ENCODE data around the gene RBM19.

The RBM19 gene

DNA sequence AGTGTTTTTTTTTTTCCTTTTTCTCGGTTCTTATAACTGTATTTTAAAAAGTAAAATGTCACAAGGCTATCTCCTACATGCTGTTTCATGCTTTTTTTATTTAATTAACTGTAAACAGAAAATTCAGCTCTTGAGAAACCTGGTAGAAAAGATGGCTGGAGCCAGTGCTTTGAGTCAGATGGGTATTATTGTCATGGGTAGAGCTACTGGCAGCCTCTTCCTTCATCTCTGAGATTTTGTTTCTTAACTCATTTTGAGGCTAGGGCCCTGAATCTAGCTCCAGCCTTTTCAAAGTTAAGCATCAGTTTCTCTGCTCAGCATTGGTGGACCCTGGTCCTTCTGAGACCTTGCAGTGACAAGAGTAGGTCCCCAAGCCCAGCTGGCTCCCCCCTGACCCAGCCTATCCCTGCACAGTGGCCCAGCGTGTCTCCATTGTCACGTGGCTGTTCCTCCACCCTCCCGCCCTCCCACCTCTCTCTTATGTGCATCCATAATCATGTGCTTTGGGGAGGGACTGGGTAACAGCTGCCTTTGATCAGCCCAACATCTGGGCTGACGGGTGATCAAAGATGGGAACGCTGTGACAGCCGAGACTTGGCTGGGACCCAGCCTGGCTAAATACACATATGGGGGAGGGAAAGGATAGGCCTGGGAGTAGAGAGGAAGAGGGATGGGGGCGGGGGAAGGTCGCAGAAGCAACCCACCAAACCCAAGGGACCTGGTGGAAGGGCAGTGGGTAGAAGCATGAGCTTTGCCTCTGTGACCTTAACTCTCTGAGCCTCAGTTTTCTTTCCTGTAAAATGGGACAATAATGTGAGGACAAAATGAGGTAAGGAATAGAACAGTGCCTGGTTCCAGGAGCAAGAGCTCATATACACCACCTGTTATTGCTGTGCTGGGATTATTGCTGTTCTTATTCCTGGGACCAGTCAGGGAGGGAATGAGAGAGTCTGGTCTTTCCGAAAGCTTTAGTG, 24.4 kb upstream of the RBM19 start:
- DNase-seq (ENCODE audit: low spot score), result no peak

DNA sequence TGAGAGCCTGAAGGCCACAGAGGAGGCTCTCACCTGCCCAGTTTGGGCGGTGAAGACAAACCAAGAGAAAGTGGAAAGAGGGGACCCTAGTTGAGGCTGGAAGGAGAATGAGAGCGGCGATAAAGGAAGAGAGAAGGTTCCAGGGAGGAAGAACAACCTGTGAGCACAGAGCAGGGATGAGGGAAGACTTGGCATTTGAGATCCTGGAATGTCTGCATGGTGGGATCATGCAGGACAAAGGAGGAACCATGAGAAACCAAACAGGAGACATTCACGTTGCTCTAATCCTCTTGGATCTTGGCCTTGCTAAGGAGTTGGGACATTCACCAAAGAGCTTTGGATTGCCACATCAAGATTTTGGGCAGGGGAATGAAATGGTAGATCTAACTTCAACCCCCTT, 22.9 kb upstream of the RBM19 start:
- DNase-seq (ENCODE audit: low spot score), result no peak

DNA sequence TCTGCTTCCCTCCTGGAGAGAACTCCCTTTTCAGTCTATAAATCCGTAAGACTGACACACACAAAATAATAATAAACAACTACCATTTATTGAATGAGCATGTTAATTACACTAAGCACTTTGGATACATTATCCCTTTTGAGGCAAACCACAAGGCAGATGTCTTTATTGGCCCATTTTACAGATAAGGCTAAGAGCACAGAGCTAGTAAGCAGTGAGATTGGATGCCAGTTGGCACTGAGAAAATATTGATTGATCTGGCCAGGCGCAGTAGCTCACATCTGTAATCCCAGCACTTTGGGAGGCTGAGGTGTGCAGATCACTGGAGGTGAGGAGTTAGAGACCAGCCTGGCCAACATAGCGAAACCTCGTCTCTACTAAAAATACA, 21.9 kb upstream of the RBM19 start:
- no peak for DNase-seq (ENCODE audit: low spot score)

DNA sequence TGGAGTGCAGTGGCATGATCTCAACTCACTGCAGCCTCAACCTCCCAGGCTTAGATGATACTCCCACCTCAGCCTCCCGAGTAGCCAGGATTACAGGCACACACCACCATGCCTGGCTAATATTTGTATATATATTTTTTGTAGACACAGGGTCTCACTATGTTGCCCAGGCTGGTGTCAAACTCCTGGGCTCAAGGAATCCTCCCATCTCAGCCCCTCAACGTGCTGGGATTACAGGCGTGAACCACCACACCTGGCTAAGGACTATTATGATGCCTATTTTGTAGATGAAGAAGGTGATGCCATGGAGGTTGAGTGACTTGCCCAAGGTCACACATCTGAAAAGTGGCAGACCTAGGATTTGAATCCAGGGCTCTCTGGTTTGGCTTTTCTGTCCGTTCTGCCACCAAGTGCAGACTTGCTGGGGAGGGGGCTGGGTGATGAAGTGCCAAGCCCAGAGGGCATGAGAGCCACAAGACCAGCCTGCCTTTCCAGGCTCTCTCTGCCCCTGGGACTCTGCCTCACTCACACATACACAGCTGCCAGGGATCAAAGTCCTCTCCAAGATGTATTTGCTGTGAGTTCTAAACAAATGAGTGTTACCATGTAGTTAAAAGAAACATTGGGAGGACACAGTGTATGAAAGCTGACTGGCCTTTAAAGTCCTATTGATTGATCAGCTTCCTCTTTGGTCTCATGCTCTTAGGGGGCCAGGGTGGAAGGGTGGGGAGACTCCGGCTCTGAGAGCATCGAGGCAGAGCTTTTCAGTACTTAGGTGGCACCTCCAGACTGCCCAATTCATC, 21.3 kb upstream of the RBM19 start:
- no peak for DNase-seq (ENCODE audit: low spot score)

DNA sequence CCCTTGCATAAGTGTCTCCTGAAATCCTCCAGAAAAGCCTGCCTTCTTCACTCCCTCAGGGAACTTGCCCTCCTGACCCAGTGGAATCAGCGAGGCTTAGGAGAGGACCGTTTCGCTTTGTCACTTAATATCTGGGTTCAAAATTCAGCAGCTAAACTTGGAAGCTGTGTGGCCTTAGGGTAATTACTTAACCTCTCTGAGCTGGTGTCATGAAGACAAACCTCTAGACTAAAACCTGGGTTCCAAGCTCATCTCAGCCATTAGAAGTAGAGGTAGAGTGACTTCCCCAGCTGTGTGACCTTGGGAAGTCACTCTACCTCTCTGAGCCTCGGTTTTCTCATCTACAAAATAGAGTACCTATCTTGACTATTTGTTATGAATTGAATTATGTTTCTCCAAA, 18.3 kb upstream of the RBM19 start:
- DNase-seq (ENCODE audit: low spot score), result no peak

DNA sequence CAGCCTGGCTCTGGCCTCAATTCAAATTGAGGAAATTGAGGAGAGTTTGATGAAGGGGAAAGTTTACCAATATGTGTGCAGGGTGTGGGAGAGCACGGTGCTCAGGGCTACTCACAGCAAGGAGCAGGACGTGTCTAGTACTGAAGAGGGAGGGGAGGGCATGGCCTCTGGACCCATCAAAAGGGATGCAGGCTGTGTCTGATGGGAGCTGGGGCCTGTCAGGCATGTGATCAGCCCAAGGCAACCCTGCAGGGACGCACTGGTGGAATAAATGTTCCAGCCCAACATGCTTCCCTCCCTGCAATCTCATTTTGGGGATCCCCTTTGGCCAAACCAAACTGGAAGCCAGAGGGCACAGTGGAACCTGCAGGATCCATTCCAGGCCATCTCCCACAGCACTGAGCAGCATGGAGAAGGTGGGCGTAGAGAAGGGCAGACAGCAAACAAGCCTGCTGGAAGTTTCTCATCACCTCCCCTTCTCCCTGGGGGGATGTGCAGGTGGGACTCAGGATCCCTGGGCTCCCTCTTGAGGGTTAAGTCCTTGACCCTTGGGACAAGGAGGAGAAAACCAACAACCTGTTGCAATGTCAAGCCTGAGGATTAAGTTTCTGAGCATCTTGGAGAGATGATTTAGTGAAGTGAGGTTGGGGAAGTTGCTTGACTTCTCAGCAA, 17.8 kb upstream of the RBM19 start:
- DNase-seq (ENCODE audit: low spot score), result no peak

DNA sequence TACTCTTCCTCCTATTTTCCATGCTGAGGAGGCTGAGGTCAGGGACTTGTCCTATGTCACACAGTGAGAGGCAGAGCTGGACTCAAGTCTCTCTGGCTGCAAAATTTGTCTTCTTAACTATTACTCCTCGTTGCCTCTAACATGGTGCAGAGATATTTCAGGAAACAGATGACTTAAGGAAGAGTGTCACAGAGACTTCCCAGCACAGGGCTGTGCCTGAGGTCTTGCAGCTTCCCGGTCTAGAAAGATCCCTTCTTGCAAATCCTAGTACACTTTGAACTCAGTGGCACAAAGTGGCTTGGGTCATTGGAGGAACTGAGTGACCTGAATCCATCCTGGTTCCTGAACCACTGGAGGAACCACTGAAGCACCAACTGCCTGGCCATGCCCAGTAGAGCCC, 17.1 kb upstream of the RBM19 start:
- no peak for DNase-seq (ENCODE audit: low spot score)

DNA sequence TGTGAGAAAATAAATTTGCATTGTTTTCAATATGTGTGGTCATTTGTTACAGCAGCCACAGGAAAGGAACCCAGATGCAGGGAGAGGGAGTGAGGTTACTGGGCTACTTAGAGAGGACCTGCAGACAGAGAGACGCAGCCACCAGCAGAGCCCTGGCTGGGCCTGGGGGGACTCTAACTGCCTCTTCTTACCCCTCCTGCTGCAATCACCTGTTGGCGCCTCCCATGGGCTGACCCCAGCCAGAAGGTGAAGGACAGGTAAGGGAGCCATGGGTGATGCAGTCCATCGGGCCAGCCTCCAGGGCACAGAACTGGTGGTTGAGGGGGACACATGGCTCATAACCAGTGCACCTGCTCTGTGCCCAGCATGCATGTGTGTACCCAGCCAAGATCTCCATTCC, 15.8 kb upstream of the RBM19 start:
- DNase-seq (ENCODE audit: low spot score), result no peak

DNA sequence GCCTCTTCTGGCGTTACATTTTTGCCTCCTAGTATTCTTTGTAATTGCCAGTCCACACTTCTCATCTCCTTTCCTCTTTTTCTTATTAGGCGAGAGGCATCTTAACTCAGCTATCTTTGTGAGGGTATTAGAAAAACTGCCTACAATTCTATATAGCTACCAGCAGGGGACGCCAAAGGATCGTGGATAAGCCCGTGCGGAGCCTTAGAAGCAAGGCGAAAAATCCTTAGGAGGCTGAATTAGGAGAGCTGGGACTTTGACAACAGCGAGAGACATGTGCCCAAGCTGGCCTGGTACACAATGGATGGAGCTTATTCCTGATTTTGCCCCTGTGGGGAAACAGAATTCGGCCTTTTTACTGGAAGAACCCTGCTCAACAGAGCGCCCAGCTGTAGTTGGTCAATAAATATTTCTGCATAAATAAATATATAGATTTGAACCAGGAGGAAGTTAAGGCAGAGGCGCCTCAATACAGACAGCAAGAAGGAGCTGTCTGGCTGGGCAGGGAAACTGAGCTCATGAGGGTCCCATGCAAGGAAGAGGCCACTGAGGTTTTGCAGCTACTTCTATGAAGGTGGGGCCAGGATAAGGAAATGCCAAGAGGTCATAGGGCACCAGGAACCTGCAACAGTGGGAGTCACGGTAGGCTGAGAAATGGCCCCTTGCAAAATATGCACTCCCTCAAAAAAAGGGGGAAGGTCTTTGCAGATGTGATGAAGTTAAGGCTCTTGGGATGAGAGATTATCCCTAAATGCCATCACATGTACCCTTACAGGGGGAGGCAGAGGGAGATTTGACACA, 14.6 kb upstream of the RBM19 start:
- DNase-seq (ENCODE audit: low spot score), result peak; percentile 81

DNA sequence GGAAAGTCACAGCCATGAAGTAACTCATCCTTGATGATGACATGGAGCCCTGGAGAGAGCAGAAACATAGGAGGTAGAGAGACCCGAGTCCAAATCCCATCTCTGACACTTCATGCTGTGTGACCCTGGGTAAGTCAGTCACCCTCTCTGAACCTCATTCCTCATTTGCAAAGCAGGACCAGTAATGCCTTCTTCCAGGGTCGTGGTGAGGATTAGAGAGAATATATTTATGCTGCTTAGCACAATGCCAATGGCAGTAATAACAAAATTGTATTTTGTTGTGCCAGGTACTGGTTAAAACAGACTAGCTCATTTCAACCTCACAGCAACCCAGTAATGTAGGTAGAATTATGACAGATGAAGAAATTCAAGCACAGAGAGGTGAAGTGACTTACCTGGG, 13.9 kb upstream of the RBM19 start:
- no peak for DNase-seq (ENCODE audit: low spot score)

DNA sequence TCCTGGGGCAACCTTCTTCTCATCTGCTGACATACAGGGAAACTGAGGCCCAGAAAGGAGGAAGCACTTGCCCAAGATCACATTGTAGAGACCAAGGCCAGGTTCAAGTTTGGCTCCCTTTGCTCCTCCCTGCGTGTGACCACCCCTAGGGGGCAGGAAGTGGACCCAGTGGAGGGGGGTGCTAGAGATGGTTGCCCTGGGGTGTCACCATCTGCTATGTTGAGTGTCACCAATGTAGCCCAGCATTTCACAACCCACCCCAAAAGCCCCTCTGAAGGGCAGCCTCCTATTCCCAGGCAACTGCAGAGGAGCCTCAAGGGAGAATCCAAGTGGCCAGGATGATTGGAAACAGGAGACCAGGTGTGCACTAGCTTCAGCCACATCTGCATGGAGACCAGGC, 12.0 kb upstream of the RBM19 start:
- no peak for DNase-seq (ENCODE audit: low spot score)

DNA sequence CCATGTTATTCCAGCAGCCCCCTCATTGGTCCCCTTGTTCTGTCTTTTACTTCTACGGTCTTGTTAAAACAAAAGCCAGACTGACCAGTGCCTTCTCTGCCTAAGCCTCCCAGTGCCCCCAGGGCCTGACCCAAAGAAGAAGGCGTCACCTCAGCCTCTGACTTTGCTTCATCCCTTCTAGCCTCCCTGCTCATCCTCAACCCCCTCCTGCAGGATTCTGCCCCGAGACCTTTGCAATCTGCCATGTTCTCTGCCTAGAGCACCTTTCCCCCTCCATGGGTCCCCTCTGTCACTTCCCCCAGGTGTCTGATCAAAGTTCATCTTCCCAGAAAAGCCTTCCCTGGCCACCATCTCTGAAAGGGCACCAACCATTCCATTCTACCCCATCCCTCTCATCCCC, 7.9 kb upstream of the RBM19 start:
- no peak for DNase-seq (ENCODE audit: low spot score)

DNA sequence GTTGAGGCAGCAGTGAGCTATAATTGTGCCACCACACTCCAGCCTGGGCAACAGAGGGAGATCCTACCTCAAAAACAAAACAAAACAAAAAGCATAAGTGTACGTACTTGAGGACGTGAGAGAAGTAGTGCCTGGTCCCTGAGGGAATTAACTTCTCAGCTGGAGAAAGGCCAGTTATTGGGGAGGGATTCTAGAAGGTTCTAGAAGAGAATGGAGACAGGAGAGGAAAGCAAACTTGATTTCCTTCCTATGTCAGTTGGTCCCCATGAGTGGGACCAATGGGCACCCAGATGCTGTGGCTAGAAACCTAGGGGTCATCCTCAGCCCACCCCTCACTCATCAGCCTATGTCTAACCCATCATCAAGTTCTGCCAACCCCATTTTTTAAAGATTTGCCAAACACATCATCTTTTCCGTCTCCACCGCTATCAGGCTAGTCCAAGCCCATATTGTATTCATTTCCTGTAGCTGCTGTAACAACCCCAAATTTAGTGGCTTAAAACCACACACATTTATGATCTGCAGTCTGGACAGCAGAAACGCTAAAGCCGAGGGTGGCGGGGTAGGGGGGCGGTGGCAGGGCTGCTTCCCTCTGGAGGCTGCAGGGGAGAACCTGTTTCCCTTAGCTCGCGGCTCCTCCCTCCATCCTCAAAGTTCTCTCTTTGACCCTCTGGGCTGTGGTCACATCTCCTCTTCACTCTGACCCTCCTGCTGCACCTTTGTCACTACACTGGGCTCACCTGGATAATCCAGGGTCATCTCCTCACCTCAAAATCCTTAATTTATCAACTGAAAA, 7.2 kb upstream of the RBM19 start:
- DNase-seq (ENCODE audit: low spot score), result no peak

DNA sequence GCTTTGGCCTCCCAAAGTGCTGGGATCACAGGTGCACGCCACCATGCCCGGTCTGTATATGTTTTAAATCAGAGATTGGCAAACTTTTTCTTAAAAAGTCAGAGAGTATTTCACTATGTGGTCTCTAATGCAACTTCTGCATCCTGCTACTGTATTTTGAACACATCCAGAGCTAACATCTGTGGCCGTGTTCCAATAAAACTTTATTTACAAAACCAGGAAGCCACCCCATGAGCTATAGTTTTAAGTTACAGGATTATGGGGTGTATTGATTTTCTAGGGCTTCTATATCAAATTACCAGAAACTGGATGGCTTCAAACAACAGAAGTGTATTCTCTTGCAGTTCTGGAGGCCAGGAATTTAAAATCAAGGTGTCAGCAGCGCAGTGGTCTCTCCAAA, 5.3 kb upstream of the RBM19 start:
- no peak for DNase-seq (ENCODE audit: low spot score)

DNA sequence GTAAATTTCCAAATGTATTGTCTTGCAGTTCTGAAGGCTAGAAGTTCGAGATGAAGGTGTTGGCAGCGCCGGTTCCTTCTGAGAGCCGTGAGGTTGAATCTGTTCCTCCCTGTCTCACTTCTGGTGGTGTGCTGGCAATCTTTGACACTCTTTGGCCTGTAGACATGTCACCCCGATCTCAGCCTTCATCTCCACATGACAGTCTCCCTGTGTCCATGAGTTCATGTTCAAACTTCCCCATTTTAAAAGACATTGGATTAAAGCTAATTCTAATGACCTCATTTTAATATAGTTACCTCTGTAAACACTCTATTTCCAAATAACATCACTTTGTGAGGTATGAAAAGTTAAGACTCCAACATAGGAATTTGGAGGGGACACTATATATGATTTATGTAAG, 4.1 kb upstream of the RBM19 start:
- DNase-seq (ENCODE audit: low spot score), result no peak

DNA sequence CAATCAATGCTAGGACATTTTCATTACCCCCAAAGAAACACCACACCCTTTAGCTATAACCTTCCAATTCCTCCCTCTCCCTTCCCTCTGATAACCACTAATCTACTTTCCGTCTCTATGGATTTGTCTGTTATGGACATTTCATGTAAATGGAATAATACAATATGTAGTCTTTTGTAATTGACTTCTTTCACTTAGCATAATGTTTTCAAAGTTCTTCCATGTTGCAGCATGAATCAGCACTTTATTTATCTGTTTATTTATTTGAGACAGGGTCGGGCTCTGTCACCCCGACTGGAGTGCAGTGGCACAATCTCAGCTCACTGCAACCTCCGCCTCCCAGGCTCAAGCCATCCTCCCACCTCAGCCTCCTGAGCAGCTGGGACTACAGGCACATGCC, 1.2 kb upstream of the RBM19 start:
- no peak for DNase-seq (ENCODE audit: low spot score)

DNA sequence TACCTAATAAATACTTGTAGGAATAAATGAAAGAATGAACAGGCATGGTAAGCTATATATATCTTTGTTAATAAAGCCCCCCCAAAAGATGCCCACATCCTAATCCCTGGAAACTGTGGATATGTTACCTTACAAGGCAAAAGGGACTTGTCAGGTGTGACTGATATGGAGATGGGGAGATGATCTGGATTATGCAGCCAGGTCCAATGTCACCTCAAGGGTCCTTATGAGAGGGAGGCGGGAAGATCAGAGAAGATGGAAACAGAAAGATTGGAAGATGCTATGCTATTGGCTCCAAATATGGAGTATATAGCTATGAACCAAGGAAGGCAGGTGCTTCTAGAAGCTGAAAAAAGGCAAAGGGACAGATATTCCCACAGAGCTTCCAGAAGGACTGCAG, 3.4 kb downstream of the RBM19 start:
- no peak for DNase-seq (ENCODE audit: low spot score)

DNA sequence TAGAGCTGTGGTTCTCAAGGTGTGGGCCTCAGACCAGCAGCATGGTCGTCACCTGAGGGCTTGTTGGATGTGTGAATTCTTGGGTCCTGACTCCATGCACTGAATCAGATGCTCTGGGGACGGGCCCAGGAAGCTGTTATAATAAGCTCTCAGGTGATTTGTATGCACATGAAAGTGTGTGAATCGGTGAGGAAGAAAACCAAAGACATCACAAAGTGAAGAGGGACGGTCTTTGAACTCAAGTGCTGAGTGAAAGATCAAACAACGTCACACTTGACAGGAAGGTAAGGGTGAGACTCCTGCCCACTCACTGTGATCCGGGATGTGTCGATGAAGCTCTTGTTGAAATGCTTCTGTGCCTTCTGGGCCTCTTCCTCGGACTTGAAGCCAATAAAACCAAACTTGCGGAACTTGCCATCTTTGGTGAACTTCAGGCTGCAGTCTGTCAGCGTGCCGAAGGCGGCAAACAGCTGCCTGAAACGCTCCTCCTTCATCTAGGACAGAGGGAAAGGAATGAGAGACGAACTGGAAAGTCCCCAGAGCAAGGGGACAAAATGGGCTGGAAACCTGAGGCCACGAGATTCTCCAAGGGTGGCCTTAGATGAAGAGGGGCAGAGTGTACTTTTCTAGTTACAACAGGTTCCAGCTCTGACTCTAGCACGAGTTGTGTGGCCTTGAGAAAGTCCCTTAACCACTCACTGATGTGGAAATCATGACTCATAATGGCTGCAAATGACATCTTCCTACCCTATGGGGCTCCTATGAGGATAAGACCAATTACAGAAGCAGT, 4.0 kb downstream of the RBM19 start:
- DNase-seq (ENCODE audit: low spot score), result no peak

DNA sequence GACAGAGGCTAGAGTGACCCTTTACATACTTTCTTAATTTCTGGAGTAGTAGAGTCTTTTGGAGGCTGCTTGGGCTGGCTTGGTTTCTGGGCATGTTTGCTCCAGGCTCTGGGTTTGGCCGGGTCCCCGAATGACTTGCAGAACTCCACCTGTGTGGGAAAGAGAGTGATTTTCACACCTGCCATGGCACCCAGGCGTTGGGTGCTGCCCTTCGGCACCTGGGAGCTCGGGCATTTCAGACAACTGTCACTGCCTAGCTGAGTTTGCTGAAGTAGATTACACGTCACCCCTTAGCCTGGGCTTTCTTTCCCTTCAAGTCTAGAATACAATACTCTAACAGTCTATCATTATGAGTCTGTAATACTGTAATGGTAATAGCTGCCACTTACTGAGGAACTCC, 6.1 kb downstream of the RBM19 start:
- DNase-seq (ENCODE audit: low spot score), result no peak

DNA sequence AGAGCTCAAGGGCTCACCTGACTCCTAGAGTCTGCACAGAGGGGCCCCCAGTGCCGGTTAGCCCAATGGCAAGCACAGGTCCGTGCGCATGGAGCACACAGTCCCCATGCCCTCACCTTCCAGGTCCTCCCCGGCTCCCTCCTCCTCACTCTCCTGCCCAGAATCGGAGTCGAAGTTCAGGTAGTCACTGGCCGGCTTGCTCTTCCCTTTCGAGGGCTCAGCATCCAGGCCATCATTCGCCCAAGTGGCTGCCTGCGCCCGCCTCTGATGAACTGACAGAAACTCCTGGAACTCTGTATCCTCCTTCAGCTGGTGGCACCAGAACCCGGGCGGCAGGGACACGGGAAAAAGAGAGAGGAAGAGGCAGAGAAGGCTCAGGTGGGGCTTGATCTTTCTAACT, 7.0 kb downstream of the RBM19 start:
- no peak for DNase-seq (ENCODE audit: low spot score)

Data from pons (tissue), 1 donor.